GM18502 (cell line): ENCODE data around the gene PLA2G5.
"Not testable (repeated sequence)": the region's sequence is repeated elsewhere in the genome, so short reads cannot be mapped to it uniquely, and the experiment has no call there.

ENCODE experiments used
- ATAC-seq: cut with Tn5 transposase; IDR thresholded peaks from one replicate; pipeline ENCODE4 v1.9.1; 2021; ENCODE audit warnings: mild to moderate bottlenecking; ENCODE audit not compliant: unreplicated experiment, poor library complexity

Gene PLA2G5, protein sequence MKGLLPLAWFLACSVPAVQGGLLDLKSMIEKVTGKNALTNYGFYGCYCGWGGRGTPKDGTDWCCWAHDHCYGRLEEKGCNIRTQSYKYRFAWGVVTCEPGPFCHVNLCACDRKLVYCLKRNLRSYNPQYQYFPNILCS

DNA sequence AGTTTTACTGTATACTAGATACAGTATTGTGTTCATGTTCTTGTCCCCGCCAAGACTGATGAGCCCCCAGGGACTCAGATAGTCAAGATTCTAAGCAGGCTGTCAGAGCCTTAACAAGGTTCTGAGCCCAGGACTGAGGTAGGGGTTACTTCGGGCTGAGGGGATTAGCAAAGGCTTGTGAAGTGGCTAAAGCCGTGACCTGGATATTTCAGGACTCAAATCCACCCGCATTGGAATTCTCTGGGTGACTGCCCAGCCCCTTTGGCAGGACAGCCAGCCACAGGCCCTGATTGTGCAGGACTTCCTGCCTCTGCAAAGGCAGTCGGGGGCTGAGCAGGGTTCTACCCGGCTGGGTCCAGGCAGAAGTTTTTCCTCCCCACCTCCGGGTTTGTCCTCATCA is at the start of gene PLA2G5:
PLA2G5 (plus strand) TSS at position 321 of the 400 bp plus-strand sequence. CDS start 14,637 bp downstream, outside the sequence.
- no peak for ATAC-seq

DNA sequence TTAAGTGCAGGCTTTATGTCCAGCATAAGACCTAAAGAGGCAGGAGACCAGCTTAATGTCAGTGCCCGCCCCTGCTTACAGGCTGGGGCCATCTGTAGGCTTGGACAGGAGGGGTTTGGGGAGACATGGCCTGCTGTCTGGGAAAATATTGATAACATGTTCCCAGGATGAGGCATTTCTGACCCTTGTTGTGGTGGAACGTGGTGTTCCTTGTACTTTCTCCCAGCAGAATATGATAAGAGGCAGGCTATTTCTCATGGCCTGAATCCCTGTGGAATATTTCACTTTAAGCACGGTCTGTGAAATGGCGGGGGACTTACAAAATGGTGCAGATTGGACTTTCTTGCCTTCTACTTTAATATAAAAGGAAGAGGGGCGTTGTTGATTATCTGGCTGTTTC is 41.9 kb upstream of the PLA2G5 start:
- no peak for ATAC-seq

DNA sequence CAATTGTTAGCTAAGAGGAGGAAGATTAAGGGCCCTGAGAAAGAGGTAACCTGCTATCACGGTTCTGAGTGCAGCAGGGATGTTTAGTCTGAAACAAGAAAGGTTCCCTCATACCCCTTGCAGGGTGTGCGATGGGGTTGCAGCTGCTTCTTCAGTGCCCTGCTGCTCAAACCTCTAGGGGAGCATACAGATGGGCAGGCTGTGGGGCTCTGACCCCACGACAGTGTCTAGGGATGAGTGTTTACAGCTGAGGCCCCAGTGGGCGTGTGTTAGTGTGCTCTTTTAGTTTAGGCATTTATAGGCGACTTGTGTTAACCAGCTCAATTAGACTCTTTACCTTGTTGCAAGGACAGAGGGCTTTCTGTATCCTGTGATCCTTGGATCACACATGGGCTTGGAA is 41.3 kb upstream of the PLA2G5 start:
- no peak for ATAC-seq

DNA sequence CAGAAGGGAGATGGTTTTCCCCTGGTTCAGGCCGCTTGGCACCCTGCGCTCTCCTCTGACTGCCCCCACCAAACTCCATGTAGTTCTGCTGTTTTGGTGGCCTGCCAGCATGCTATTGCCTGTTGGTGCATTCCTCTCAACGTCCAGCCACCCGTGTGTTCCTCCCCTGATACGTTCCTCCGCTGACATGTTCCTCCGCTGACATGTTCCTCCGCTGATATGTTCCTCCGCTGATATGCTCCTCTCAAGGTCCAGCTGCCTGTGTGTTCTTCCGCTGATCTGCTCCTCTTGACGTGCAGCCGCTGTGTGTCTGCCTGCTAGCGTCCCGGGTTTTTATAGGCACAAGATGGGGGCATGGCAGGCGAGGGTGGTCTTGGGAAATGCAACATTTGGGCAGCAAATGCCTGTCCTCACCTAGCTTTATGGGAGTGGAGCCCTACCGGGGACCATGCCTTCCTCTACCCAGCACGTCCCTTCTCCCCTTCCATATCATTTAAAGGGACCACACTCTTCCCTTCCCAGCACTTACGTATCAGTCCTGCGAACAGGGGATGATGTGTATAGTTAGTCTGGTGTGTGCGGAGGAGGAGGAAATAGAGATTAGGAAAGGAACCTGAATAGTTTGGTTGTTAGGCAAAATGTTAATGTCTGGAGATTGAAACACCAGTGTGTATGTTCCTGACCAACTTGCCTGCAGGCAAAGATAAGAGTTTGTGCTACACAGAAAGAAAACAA is 40.6 kb upstream of the PLA2G5 start:
- ATAC-seq: no peak

DNA sequence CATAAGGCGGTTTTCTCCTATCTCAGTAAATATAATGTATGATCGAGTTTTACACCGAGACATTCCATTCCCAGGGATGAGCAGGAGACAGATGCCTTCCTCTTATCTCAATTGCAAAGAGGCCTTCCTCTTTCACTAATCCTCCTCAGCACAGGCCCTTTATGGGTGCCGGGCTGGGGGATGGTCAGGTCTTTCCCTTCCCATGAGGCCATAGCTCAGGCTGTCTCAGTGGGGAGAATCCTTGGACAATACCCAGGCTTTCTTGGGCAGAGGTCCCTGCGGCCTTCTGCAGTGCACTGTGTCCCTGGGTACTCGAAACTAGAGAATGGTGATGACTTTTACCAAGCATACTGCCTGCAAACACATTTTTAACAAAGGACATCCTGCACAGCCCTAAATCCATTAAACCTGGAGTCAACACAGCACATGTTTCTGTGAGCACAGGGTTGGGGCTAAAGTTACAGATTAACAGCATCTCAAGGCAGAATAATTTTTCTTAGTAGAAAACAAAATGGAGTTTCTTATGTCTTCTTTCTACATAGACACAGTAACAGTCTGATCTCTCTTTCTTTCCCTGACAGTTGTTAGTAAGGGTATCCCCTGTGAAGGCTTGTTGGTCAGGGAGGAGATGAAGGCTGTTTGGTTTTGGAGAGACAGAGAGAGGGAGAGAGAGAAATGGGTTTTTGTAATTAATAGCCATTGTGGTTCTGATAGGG is 39.4 kb upstream of the PLA2G5 start:
- ATAC-seq: not testable (repeated sequence)

DNA sequence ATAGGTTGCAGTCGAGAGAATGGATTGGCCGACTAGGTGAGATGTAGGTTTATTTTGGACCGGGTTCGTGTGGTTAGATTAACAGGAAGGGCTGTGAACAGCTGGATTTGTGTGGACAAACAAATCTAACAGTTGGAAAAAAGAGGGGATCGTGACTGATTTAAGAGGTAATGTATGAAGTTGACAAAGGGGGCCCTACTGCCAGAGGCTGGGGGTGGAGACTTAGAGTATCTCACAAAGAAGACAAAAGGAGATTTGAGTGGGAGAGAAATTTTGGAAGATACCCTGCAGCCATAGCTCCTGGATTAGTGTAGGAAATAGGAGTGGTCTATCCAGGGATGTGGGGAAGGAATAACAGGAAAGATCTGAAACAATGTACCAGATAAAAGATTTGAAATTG is 38.8 kb upstream of the PLA2G5 start:
- no peak for ATAC-seq

DNA sequence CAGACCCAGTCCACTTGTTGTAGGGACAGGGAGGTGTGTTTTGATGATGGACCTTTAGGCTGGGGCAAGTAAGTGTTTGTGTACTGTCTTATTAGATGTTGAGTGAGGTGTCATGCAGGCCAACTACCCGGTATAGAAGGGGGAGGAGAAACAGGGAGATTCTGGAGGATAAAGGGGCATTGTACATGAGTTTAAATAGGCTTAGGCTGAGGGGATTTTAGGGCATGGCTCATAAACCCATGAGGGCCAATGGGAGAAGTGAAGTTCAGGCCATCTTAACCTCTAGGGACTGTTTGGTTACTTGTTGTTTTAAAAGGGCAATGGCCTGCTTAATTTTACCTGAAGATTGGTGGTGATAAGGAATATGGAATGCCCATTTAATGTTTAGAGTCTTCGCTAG is 38.2 kb upstream of the PLA2G5 start:
- no peak for ATAC-seq

DNA sequence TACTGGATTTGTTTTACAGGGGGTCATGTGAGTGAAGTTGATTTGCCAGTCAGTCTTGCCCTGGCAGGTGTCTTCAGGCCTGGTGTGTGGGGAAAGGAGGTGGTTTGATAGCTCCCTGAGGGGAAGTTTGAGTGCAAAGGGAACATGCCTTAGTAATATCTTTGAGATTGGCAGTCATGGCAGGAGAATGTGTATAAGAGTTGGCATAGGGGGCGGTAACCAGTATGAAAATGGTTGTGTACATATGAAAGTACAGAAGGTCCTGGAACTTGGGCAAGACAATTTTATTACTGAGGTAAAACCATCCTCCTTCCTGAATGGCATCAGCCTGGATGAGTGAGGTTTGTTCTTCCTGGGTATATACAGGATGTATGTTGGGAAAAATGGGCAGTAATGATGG is 37.6 kb upstream of the PLA2G5 start:
- no peak for ATAC-seq

DNA sequence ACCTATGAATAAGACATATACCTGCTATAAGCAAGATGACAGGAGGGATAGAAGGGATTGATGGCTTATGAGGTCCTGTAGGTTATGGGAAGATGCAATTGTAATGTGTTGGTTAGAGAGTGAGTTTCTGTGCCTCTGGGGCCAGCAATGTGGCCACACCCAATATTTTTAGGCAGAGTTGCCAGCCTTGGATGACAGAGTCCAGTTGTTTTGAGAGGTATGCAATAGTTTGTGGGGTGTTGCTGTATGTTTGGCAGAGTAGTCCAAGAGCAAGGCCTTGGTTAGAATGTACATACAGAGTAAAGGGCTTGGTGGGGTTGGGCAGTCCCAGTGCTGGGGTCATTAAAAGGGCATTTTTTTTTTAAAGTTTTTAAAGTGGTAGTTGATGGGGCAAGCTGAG is 36.6 kb upstream of the PLA2G5 start:
- no peak for ATAC-seq

DNA sequence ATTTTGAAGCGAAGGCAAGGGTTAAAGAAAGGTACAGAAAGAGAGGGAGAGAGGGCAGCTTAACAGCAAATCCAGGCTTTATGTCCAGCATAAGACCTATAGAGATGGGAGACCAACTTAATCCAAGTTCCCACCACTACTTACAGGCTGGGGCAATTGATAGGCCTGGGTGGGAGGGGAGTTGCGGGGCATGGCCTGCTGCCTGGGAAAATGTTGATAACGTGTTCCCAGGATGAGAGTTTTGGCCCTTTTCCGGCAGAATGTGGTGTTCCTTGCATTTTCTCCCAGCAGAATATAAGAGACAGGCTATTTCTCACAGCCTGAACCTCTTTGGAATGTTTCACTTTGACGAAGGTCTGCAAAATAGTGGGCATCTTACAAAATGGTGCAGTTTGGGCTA is 34.9 kb upstream of the PLA2G5 start:
- ATAC-seq: no peak

DNA sequence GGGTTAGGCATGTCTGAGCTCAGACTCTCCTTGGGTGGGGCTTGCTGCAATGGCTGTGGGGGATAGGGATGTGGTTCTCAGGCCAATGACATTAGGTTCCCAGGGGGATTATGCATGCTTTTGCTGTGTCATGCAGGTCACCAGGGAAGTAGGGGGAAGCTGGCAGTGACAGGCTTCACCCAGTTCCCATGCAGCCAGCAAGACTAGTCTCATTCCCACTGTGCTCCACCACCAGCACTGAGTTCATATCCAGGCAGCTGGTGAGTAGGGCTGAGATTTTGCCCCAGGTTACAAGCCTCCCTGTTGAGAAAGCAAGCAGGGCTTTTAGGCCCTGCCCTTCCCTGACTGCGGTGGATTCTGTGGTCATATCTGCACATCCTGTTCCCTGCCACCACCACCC is 32.1 kb upstream of the PLA2G5 start:
- ATAC-seq: no peak

DNA sequence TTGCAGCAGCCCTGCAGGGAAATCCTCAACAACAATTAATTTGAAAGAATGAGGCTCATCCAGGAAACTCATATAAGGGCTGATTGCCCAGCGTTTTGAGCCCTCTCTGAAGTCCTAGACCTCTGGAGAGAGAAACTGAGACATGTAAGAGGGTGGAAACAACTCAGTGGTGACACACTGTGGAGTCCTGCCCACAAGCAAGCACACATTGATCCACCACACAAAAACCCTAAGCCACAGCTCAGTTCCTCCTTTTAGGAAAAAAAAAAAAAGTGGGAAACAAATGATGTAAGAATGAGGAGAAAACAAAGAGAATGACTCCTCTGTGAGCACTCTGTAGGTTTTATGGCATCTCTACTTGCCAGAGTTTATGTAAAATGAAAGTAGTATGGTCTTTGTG is 22.9 kb upstream of the PLA2G5 start:
- ATAC-seq: no peak

DNA sequence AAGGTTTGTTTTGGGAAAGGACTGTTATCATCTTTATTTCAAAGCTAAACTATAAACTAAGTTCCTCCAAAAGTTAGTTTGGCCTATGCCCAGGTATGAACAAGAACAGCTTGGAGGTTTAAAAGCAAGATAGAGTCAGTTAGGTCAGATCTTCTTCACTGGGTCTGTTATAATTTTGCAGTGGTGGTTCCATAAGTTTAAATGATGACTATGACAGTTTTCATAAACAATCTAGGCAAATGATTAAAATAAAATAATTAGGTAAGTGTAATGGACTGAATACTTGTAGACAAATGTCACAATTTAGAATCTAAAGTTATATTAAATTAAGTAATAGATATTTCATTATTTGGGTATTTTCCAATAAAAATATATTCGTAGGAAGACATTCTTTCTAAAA is 21.4 kb upstream of the PLA2G5 start:
- ATAC-seq: no peak

DNA sequence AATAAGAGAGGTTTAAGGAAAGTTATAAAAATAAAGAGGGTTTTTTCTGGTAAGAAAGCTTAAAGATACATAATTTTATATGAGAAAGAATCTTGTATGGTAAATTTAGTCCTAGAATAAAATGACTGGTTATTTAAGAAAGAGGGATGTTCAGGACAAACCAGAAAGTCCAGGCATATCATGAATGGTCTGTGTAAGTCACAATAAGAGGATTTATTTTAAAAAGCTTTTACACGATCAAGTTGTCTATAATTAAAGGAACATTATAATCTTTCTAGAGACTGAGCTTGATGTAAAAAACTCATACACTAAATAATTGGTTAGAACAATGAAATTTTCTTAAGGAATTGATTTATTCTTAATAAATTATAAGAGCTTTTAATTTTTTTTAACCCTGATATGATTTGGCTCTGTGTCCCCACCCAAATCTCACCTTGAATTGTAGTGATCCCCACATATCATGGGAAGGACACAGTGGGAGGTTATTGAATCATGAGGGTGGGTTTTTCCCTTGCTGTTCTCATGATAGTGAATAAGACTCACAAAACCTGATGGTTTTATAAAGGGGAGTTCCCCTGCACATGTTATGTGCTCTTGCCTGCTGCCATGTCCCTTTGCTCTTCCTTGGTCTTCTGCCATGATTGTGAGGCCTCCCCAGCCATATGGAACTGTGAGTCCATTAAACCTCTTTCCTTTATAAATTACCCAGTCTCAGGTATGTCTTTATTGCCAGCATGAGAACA is 20.8 kb upstream of the PLA2G5 start:
- ATAC-seq: not testable (repeated sequence)

DNA sequence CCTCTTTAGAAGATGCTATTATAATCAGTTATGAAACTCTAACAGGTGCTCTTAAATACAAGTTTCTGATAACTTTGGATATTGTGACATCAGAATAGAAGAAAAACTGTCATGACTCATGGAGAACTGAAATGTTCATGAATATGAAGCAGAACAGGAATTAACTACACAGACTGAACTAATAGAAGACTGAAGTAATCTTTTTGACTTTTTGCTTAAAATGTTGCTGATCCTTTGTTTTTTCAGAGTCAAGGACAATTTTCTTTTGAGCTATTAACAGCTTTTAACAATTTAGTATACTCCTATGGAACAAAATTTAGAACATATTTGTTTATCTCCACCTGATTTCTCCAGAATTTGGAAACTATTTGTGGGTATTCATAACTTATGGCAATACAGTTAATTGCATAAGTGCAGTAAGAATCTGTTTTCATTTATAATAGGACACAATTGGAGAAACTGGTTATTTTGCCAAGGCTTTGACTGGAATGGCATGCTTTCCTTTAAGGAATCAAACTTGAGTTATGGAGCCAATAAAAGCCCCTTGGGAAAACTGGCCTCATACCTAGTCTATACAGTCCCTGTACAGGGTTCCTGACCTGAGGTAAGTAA is 18.7 kb upstream of the PLA2G5 start:
- no peak for ATAC-seq

DNA sequence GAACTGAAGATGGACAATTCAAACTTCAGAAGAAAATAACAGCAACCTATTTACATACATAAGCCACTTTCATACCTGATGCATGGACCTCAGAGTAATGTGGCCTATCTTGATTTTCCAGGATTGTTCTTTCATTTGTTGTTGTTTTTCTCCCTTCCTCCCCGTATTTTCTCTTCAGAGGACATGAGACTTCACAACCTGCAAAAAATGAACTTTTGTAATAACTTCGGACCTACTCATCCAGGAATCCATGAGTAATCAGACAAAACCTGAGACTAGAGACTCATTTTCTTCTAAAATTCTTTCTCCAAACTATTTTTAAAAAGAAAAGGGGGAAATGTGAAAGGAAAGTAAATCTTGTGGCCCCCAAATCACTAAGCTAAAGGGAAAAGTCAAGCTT is 17.6 kb upstream of the PLA2G5 start:
- no peak for ATAC-seq

DNA sequence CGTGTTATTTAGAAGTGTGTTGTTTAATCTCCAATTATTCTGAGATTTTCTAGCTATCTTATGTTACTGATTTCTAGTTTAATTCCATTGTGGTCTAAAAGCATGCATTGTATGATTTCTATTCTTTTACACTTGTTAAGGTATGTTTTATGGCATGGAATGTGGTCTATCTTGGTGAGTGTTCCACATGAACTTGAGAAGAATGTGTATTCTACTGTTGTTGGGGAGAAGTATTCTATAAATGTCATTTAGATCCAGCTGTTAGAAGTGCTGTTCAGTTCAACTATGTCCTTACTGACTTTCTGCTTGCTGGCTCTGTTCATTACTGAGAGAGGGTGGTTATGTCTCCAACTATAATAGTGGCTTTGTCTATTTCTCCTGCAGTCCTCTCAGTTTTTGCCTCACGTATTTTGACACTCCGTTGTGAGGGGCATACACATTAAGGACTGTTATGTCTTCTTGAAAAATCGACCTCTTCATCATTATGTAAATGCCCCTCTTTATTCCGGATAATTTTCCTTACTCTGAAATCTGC is 12.0 kb upstream of the PLA2G5 start:
- no peak for ATAC-seq

DNA sequence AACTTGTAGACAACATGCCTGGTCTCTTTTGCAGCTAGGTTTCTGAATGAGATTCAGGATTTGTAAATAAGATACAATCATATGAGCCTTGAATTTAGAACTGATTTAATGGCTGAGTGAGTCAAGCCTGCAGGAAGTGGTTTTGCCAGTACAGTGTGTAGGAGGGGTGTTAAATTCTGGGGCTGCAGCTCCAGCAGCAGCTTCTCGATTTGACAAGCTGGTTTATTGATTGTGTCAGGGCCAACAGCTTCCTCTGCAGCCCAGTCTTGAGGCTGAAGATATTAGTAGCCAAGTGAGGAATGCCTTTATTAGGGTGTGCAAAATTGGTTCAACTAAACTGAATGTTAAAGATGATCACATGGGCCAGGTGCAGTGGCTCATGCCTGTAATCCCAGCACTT is 11.5 kb upstream of the PLA2G5 start:
- no peak for ATAC-seq

DNA sequence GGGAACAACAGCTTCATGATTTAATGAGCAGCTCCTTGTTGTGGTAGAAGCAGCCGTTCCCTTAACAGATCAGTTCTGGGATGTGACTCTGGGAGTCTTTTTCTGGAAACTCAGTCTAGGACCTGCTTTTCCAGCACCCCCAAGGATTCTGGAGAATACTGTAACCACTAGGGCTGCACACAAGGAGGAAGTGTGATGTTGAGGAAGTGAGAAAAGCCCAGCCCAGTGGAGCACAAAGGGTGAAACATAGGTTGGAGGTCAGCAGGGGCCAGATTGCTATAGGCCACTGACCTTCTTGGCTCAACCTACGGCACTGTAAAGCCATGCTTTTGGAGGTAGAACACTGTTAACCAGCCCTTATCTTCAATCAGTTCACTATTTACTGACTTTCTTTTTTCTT is 10.1 kb upstream of the PLA2G5 start:
- no peak for ATAC-seq

DNA sequence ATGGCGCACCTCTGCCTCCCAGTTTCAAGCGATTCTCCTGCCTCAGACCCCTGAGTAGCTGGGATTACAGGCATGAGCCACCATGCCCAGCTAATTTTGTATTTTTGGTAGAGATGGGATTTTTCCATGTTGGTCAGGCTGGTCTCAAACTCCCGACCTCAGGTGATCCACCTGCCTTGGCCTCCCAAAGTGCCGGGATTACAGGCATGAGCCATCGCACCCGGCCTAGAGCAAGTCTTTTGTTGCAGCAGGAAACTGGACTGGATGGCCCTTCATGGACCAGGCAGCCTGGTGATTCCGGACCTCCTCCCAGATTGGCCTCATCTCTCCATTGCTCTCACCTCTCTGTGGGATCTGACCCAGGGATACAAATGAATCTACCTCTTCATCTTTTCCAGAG is 9.2 kb upstream of the PLA2G5 start:
- ATAC-seq: not testable (repeated sequence)
